ENCODE measurements around the gene ATP9B. TPM values are rescaled to one million over a fixed set of nuclear protein-coding genes. Genes with fewer than 3 reads are reported as not detected.
"Not testable (repeated sequence)": the region's sequence is repeated elsewhere in the genome, so short reads cannot be mapped to it uniquely, and the experiment has no call there.

ATP9B gene
- polyA plus RNA-seq, 1 donor = 20.2 TPM

GRCh38 chr18:79327915-79328314, 258.7 kb downstream of the ATP9B start:
- DNase-seq (ENCODE audit: low read depth) = not testable (repeated sequence)

GRCh38 chr18:79328887-79329286, 259.7 kb downstream of the ATP9B start:
- no peak for DNase-seq (ENCODE audit: low read depth)

DNA sequence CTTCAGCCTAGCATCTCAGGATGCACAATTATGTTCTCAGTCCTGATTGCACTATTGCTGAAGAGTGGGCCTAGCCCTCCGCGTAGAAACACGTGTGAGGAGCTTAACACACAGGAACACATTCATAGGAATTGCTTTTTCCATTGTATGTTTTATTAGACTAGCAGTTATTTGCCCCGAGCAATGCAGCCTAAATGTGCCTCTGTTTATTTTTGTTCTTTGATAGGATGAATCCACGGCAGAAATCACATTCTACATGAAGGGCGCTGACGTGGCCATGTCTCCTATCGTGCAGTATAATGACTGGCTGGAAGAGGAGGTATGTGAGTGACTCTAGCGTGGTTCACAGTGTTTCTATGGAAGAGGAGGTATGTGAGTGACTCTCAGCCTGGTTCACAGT, 260.6 kb downstream of the ATP9B start:
- no peak for DNase-seq (ENCODE audit: low read depth)

- DNase-seq (ENCODE audit: low read depth) = no peak
Observed at GRCh38 chr18:79332646-79333045, 263.5 kb downstream of the ATP9B start.

DNA sequence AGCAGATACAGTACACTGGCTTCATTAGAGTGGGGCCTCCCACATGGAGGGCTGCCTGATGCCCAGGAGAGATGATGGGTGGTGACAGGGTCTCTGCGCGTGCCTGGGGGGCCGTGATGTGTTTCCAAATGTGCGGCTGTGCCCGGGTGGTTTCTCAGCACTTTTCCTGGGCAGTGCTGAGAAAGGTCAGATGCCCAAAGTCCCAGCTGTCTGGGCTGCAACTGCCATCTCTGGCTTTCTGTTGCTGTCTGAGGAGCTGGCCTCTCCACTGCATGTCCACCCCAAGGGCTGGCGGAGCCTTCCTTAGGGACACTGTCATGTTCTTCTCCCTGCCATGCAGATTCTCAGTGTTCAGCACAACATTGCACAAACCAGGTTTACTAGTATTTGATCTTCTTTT, 263.9 kb downstream of the ATP9B start:
- no peak for DNase-seq (ENCODE audit: low read depth)

GRCh38 chr18:79334496-79335233, 265.5 kb downstream of the ATP9B start:
- DNase-seq (ENCODE audit: low read depth) = no peak

- no peak for DNase-seq (ENCODE audit: low read depth)
Observed at GRCh38 chr18:79335833-79336360, 266.7 kb downstream of the ATP9B start.

DNA sequence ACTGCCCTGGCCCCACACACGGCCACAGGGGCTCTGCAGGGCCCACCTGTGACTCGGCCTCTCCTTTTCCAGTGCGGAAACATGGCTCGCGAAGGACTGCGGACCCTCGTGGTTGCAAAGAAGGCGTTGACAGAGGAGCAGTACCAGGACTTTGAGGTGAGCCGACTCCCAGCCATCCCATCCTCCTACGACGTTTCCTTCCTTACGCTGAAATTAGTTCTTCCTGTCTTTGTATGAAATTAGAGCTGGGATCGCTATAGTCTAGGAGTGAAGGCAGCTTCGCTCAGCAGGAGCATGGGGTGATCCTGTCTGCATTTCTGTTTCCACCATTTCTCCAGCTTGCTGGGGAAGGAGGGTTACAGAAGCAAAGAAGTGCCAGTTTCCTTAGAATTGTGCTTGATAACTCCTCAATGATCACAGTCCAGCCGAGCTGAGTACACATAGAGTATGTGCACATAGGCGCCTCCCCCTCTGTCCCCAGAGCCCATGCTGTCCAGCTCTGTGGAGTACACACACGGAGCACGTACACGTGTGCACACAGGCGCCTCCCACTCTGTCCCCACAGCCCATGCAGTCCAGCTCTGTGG, 267.5 kb downstream of the ATP9B start:
- no peak for DNase-seq (ENCODE audit: low read depth)

- DNase-seq (ENCODE audit: low read depth) = no peak
Observed at GRCh38 chr18:79337184-79337583, 268.0 kb downstream of the ATP9B start.

DNA sequence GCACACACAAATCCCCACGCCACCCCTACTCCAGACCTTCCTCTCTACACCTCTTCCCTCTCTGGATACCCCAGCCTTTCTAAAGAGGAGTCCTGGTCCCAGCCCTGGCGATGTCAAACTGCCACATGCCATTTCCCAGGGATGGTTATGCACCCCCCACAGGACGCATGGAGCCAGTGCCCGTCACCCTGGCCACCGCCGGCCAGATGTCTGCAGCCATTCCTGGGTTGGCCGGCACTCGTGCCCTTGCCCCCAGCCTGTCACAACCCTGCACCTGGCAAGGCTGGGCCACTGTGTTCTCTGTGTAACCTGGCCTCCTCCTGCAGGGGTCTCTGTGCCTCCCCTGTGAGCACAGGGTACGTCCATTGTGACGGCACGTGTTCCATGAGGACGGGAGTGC, 268.4 kb downstream of the ATP9B start:
- DNase-seq (ENCODE audit: low read depth) = no peak

DNA sequence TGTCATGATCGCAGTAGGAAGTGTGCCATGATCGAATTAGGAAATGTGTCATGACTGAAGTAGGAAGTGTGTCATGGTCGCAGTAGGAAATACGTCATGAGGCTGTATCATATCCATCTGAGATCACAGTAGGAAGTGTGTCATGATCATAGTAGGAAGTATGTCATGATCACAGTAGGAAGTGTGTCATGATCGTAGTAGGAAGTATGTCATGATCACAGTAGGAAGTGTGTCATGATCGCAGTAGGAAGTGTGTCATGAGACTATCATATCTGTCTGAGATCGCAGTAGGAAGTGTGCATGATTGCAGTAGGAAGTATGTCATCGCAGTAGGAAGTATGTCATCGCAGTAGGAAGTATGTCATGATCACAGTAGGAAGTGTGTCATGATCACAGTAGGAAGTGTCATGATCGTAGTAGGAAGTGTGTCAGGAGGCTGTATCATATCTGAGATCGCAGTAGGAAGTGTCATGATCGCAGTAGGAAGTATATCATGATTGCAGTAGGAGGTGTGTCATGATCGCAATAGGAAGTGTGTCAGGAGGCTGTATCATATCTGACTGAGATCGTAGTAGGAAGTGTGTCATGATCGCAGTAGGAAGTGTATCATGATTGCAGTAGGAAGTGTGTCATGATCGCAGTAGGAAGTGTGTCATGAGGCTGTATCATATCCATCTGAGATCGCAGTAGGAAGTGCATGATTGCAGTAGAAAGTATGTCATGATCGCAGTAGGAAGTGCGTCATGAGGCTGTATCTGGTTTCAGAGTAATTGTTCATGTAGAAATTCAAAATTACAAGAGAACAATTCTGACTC, 270.1 kb downstream of the ATP9B start:
- DNase-seq (ENCODE audit: low read depth) = no peak

DNA sequence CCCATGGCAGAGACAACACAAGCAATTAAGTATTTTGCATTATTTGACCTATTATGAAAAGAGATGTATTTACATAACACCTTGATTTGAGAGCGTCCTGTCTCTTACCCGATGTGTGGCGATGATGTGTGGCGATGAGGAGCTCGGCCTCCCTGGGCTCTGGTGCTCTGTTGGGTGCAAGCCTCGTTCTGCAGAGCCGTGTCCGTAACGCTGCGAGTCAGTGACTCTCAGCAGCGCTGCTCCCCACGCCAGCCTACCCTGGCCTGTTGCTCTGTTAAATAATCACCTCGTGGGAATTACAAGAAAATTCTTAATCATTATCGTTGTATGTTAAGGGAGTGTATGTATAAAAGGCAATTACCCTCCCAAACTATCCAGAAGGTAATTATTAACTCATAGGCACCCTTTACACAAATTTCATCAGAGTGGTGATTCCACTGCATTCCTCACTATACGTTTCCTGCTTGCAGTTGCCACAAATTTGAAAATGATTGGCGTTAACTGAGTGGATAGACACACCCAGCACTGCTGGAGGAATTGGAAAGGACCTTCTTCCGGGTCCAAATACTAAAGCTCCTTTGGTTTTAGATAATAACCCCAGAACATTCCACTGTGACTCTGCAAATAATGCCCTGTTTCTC, 274.5 kb downstream of the ATP9B start:
- no peak for DNase-seq (ENCODE audit: low read depth)

DNA sequence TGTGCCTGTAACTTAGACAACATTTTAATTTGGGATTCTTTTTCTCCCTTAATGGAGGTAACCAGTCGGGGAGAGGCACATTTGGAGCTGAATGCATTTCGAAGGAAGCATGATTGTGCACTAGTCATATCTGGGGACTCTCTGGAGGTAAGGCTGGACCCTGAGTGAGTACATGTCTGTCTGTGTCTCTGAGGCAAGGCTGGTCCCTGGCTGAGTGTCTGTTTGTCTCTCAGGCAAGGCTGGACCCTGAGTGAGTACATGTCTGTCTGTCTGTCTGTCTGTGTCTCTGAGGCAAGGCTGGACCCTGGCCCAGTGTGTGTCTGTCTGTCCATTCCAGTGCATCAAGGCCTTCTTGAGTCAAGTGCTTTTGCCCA, 275.0 kb downstream of the ATP9B start:
- no peak for DNase-seq (ENCODE audit: low read depth)

GRCh38 chr18:79345366-79345765, 276.2 kb downstream of the ATP9B start:
- no peak for DNase-seq (ENCODE audit: low read depth)

GRCh38 chr18:79345981-79346380, 276.8 kb downstream of the ATP9B start:
- no peak for DNase-seq (ENCODE audit: low read depth)

DNA sequence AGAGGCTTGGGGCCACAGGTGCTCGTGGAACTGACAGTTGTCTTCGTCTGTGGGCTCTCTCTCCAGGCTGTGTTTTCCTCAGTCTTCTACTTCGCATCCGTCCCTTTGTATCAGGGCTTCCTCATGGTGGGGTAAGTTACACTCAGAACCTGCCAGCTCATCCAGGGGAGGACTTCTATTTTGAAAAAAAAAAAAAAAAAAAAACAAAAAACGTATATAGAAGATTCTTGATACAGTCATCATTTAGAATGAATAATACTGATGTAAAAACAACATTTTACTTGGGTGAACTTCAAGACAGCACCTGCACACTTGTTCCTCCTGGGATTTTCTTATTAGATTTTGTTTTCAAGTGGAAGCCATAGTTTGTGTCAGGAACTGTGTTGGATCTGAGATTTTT, 278.9 kb downstream of the ATP9B start:
- no peak for DNase-seq (ENCODE audit: low read depth)

GRCh38 chr18:79352432-79352831, 283.2 kb downstream of the ATP9B start:
- DNase-seq (ENCODE audit: low read depth) = no peak

DNA sequence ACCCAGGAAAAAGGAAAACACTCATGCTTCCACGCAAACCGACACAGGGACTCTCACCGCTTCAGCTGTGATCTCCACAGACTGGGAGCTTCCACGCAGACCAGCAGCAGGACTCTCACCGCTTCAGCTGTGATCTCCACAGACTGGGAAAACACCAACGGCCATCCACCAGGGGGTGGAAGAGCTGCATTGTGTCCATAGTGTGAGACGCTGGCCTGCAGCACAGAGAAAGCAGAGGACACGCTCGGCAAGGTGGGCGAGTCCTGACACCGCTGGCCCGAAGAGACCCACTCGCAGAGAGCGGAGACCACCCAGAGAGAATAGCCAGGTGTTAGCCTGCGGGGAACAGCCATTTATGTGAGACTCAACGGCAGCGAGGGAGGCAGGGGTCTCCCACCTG, 284.1 kb downstream of the ATP9B start:
- no peak for DNase-seq (ENCODE audit: low read depth)

DNA sequence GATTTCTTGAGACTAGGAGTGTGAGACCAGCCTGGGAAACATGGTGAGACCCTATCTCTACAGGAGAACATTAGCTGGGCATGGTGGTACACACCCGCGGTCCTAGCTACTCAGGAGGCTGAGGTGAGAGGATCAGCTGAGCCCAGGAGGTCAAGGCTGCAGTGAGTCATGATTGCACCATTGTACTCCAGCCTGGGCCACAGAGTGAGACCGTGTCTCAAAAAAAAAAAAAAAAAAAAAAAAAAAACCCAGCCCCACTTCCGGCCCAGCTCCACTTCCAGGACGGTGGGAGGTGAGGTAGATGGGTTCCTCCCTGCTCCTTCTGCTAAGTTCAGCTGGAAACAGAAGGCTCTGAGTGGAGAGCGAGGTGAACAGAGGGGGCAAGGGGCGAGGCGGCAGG, 285.2 kb downstream of the ATP9B start:
- no peak for DNase-seq (ENCODE audit: low read depth)

DNA sequence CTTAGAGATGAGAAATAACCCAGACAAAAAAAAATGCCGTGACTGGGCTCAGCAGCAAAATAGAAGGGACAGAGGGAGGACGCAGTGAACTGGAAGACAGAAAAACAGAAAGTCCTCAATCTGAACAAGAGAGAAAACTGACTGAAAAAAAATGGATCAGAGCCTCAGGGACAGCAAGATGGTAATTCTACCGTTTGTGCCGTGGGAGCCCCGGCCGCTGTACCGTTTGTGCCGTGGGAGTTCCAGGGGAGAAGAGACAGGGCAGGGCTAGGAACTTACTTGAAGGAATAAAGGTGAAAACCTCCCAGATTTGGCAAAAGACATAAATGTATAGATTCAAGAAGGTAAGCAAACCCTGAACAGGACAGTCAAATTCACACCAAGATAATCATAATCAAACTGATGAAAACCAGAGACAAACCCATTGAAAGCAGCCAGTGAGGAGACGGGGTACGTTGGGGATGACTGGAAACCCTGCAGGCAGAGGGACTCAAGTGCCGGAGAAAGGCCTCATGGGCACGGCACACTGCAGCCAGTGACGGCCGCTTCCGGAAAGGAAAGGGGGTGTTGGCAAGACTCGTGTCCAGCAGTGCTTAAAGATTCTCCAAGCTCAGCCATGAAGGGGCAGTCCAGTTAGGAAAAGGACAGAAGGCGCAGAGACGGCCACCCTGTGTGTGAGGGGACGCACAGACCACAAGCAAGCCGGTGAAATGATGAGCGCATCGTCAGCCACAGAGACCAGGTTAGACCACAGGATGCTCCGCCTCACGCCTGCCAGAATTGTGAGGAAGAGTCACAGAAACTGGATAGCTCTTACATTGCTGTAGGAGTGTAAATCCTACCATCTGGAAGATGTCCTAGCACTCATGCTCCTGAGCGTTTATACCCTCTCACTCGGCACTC, 286.5 kb downstream of the ATP9B start:
- no peak for DNase-seq (ENCODE audit: low read depth)

DNA sequence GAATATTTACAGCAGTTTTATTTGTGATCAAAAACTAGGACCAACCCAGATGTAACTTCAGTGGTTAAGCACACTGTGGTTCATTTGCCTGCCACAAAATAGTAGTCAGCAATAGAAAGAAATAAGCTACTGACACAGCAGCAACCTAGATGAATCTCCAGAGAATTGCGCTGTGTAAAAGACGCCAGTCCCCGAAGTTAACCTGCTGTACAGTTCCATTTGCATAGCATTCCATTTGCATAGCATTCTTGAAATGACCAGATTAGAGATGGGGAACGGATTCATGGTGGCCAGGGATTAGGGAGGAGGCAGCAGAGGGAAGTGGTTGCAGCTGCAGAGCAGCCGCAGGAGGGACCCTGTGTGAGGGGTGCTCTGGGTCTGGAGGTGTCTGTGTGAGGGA, 287.2 kb downstream of the ATP9B start:
- no peak for DNase-seq (ENCODE audit: low read depth)

All from forelimb muscle (tissue), 1 donor.